ENCODE results near the gene FRMD5. TPM values are rescaled to one million over a fixed set of nuclear protein-coding genes. Genes with fewer than 3 reads are reported as not detected.
A peak's percentile ranks its signal among the peaks of the same experiment; 100 is the strongest.

FRMD5 gene
- total and polyA plus RNA-seq, 2 donors, result 0.32 to 2.9 TPM

GRCh38 chr15:43824302-43825246 is 370.5 kb downstream of the FRMD5 start, which contains the start of gene MFAP1:
TSS of gene MFAP1 (minus strand) at chr15:43824690. CDS start at chr15:43824569, 121 bp downstream.
- Histone ChIP-seq H3K4me3 (ENCODE audit: low read depth, low read length) (peak within 1 kb of the TSS; percentile 70), H3K4me1 (ENCODE audit: insufficient read depth) (no peaks in the 10 kb centered on the region), H3K27ac (ENCODE audit: low read depth) (peak within 1 kb of the TSS; percentile 92), H3K36me3 (ENCODE audit: insufficient read depth) (no peaks in the 10 kb centered on the region)
- WGBS, result 9% methylated on average over 46 of the region's 46 CpGs
- DNase-seq (ENCODE audit: extremely low spot score), result peak; percentile 95

GRCh38 chr15:43821505-43821904 is 373.6 kb downstream of the FRMD5 start:
- H3K4me3 ChIP-seq (ENCODE audit: low read depth, low read length), result no peak overlapping the region
- peaks cover 2% of the 10 kb centered on the region for H3K36me3 ChIP-seq (ENCODE audit: insufficient read depth)
- H3K27ac ChIP-seq (ENCODE audit: low read depth), result no peak overlapping the region
- 26% methylated on average over 3 of the region's 3 CpGs for WGBS
- DNase-seq (ENCODE audit: extremely low spot score), result no peak
- H3K4me1 ChIP-seq (ENCODE audit: insufficient read depth), result no peaks in the 10 kb centered on the region

Small RNA genes within 50 kb of the gene (small RNA-seq; reads per million reads assigned to genes)
- gene RF00019, result not detected

Other genes starting within 250 kb of the FRMD5 start
- 207 TPM for gene GOLM2, start 93.4 kb upstream of the FRMD5 start, total RNA-seq
- gene GOLM2, start 93.4 kb upstream of the FRMD5 start, polyA plus RNA-seq, result 46.9 TPM
- gene CTDSPL2, start 232.4 kb upstream of the FRMD5 start, total RNA-seq, result 143 TPM
- 16.7 TPM for gene CTDSPL2, start 232.4 kb upstream of the FRMD5 start, polyA plus RNA-seq